OCI-LY7 (cell line): ENCODE measurements around the gene OR56A3.

Experiments used
- CTCF ChIP-seq: fragments of 200-600 bp; sonication (generic); conservative IDR thresholded peaks from 2 replicates; pipeline ENCODE4 v1.5.1; 2014; ENCODE audit warnings: mild to moderate bottlenecking, antibody characterized with exemption, low read length, moderate library complexity, mixed read lengths
- EZH2phosphoT487 ChIP-seq: fragments of 200-600 bp; sonication (generic); IDR thresholded peaks from 2 replicates; pipeline ENCODE4 v1.6.1; 2018; ENCODE audit warnings: low read depth, borderline replicate concordance, mild to moderate bottlenecking, mixed run types, antibody characterized with exemption, low read length, moderate library complexity, mixed read lengths

DNA sequence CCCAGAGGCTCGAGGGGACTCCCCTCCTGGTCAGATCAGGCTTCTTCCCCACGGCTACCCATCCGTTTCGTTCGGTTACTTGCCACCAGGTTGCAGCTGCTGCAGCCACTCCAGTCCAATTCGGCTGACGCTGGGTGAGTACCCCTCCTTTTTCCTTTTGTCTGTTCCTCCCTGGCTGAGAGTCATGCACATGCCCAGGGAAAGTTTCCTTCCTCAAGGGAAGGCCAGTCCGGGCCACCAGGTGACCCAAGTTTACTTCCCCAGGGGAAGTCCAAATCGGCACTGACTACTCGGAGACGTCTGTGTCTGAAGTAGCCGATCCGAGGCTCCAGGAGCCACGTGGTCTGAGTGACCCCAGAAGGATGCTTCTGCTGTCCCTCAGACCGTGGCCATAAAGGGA is 13.2 kb upstream of the OR56A3 start:
- no peak for TF ChIP-seq CTCF
- TF ChIP-seq EZH2phosphoT487: no peak
